HCT116 (cell line): ENCODE measurements around the gene SPTBN1. TPM values are rescaled to one million over a fixed set of nuclear protein-coding genes. Genes with fewer than 3 reads are reported as not detected.
A peak's percentile ranks its signal among the peaks of the same experiment; 100 is the strongest.

Source experiments
- ATAC-seq: fragments of 200-7000 bp; cut with Tn5 transposase; 2 replicates; pipeline ENCODE4 v1.9.1; 2020; ENCODE audit warnings: mild to moderate bottlenecking, moderate library complexity
- BruUV-seq: library from RNA; stranded (reverse); fragments of 400-500 nt; replicated peaks from 2 replicates; lab custom pipeline; 2021; lab: Mats Ljungman, UMichigan
- CTCF ChIA-PET: fragments of 300-600 bp; sonication (Branson Sonifier 250); formaldehyde crosslinking; loops from one replicate; lab custom pipeline; 2021; ENCODE audit warnings: antibody characterized with exemption; lab: Charles Lee
- POLR2A ChIA-PET: fragments of 300-600, 350-600 bp; sonication (Branson Sonifier 250); formaldehyde crosslinking; loops from one replicate; lab custom pipeline; 2021; ENCODE audit warnings: antibody characterized with exemption; lab: Charles Lee
- RAD21 ChIA-PET, 2 experiments: fragments of 300-600 bp; sonication (Branson Sonifier 250); formaldehyde crosslinking; loops; one replicate each; lab custom pipeline; 2023; ENCODE audit warnings: low total read pairs in 2 of 2; ENCODE audit not compliant: uncharacterized antibody in 2 of 2, unreplicated experiment in 2 of 2, low non-redundant PET in 1 of 2; lab: Charles Lee
- DNase-seq: peaks from one replicate; pipeline ENCODE4 v3.0.0-alpha.2; 2010; ENCODE audit warnings: low read depth, low spot score
- H2AFZ ChIP-seq: fragments of 200-600 bp; shearing (Covaris generic), sonication (generic); 2 replicates; pipeline ENCODE4 v1.6.1; 2017; ENCODE audit warnings: low read depth, mixed run types, mixed read lengths, antibody characterized with exemption, low read length; ENCODE audit not compliant: poor library complexity, severe bottlenecking
- H3K27ac ChIP-seq: 2 replicates; pipeline ENCODE4 v1.5.1; 2012; ENCODE audit warnings: low read depth, low read length
- H3K27me3 ChIP-seq: fragments of 200-600 bp; sonication (generic); 2 replicates; pipeline ENCODE4 v1.6.1; 2016; ENCODE audit warnings: mixed run types, low read length, mixed read lengths; ENCODE audit not compliant: insufficient read depth
- H3K36me3 ChIP-seq, 2 experiments: fragments of 200-500 bp in 1 of 2; fragments of 200-600 bp in 1 of 2; sonication (Bioruptor generic) in 1 of 2; sonication (generic) in 1 of 2; 2 replicates each; pipeline versions ENCODE4 v1.5.1 to v1.6.1; 2014 to 2016; ENCODE audit warnings: low read length in 2 of 2, inconsistent platforms in 1 of 2, mixed read lengths in 1 of 2, mixed run types in 1 of 2; ENCODE audit not compliant: insufficient read depth in 2 of 2, control insufficient read depth in 1 of 2
- H3K4me1 ChIP-seq, 2 experiments: fragments of 200-600 bp in 1 of 2; sonication (generic) in 1 of 2; 2 replicates each; pipeline versions ENCODE4 v1.5.1 to v1.6.1; 2012 to 2017; ENCODE audit warnings: low read length in 2 of 2, inconsistent platforms in 1 of 2, mild to moderate bottlenecking in 1 of 2, mixed read lengths in 1 of 2, mixed run types in 1 of 2, moderate library complexity in 1 of 2; ENCODE audit not compliant: insufficient read depth in 2 of 2, control insufficient read depth in 1 of 2
- H3K4me2 ChIP-seq: fragments of 200-600 bp; sonication (generic); 2 replicates; pipeline ENCODE4 v1.6.1; 2017; ENCODE audit warnings: mixed run types, low read length, mixed read lengths
- H3K4me3 ChIP-seq, 2 experiments: fragments of 200-600 bp in 1 of 2; sonication (generic) in 1 of 2; replicated peaks in 1 of 2; 2 replicates each; pipeline ENCODE4 v1.5.1; 2011 to 2016; ENCODE audit warnings: low read length in 2 of 2, control low read depth in 1 of 2, low read depth in 1 of 2, mild to moderate bottlenecking in 1 of 2, mixed read lengths in 1 of 2, mixed run types in 1 of 2
- H3K79me2 ChIP-seq: fragments of 200-600 bp; sonication (generic); 2 replicates; pipeline ENCODE4 v1.6.1; 2017; ENCODE audit warnings: mild to moderate bottlenecking, mixed run types, low read length, moderate library complexity, mixed read lengths; ENCODE audit not compliant: insufficient read depth
- H3K9ac ChIP-seq: fragments of 200-600 bp; sonication (generic); 2 replicates; pipeline ENCODE4 v1.6.1; 2016; ENCODE audit warnings: low read length, mixed read lengths
- H3K9me2 ChIP-seq: fragments of 200-600 bp; sonication (generic), shearing (Covaris generic); 2 replicates; pipeline ENCODE4 v1.6.1; 2017; ENCODE audit warnings: mixed run types, mild to moderate bottlenecking, moderate library complexity; ENCODE audit not compliant: insufficient read depth
- H3K9me3 ChIP-seq, 2 experiments: fragments of 200-500 bp in 1 of 2; fragments of 200-600 bp in 1 of 2; sonication (Bioruptor generic) in 1 of 2; sonication (generic) in 1 of 2; 2 replicates each; pipeline ENCODE4 v1.6.1; 2014 to 2017; ENCODE audit warnings: low read length in 2 of 2, mixed read lengths in 2 of 2, inconsistent platforms in 1 of 2, low read depth in 1 of 2, mild to moderate bottlenecking in 1 of 2, mixed run types in 1 of 2, moderate library complexity in 1 of 2; ENCODE audit not compliant: control insufficient read depth in 1 of 2, insufficient read depth in 1 of 2
- H4K20me1 ChIP-seq: fragments of 200-600 bp; sonication (generic), shearing (Covaris generic); 2 replicates; pipeline ENCODE4 v1.6.1; 2017; ENCODE audit warnings: mixed run types, mild to moderate bottlenecking, moderate library complexity; ENCODE audit not compliant: insufficient read depth
- ATF3 ChIP-seq: IDR thresholded peaks from 2 replicates; pipeline ENCODE4 v1.6.1; 2012
- EGR1 ChIP-seq: IDR thresholded peaks from 2 replicates; pipeline ENCODE4 v1.6.1; 2012; ENCODE audit warnings: low read depth
- ELF1 ChIP-seq: IDR thresholded peaks from 2 replicates; pipeline ENCODE4 v1.6.1; 2012; ENCODE audit warnings: low read depth, borderline replicate concordance
- RAD21 ChIP-seq: IDR thresholded peaks from 2 replicates; pipeline ENCODE4 v1.6.1; 2012; ENCODE audit warnings: low read depth, mild to moderate bottlenecking
- REST ChIP-seq: IDR thresholded peaks from 2 replicates; pipeline ENCODE4 v1.6.1; 2012; ENCODE audit warnings: low read depth
- SRF ChIP-seq: IDR thresholded peaks from 2 replicates; pipeline ENCODE4 v1.6.1; 2012; ENCODE audit warnings: low read depth
- TCF7L2 ChIP-seq: IDR thresholded peaks from 2 replicates; pipeline ENCODE4 v1.7.0; 2011; ENCODE audit warnings: borderline replicate concordance, inconsistent platforms; ENCODE audit not compliant: insufficient read depth, insufficient read length; ENCODE audit errors: extremely low read depth
- intact Hi-C: fragments of 100-400 bp; cut with micrococcal nuclease; formaldehyde crosslinking; loops from 2 replicates; pipeline ENCODE4 v1.10.0; 2022
- total RNA-seq: library from RNA; stranded (reverse); gene quantifications from one replicate; pipeline ENCODE4 v1.2.1, GENCODE V29; 2021; ENCODE audit not compliant: unreplicated experiment

SPTBN1 gene
- total RNA-seq, 1 experiment from 2014 or later: 84.4 TPM

- Histone ChIP-seq H3K27me3 (no peaks in the 10 kb centered on the region), H3K79me2 (no peaks in the 10 kb centered on the region), H3K4me2 (no peak overlapping the region), H3K9me3 (no peaks in the 10 kb centered on the region), H3K4me1 (no peaks in the 10 kb centered on the region), H4K20me1 (no peaks in the 10 kb centered on the region), H3K36me3 (no peaks in the 10 kb centered on the region), H3K9me2 (no peaks in the 10 kb centered on the region), H3K9ac (no peak overlapping the region), H3K27ac (no peak overlapping the region), H2AFZ (no peak overlapping the region), H3K4me3 (no peak overlapping the region)
- CTCF ChIA-PET: interaction anchor here (1.3 kb wide), 1 partner anchor 56 kb away, joined by 3 read pairs; no protein-coding TSS in a partner anchor
- DNase-seq (no peak), ATAC-seq (peak; percentile 50; the same call in 1 of the 2 replicates)
- no TSS peak for BruUV-seq
- POLR2A ChIA-PET: interaction anchor here (1.0 kb wide), 1 partner anchor 8 kb away, joined by 3 read pairs; no protein-coding TSS in a partner anchor
- RAD21 ChIA-PET: no interaction called here
- intact Hi-C loops: no loop called here
- TF ChIP-seq REST (no peak), EGR1 (no peak), ATF3 (no peak), RAD21 (0 out of 2 replicates have a peak, but pooled peaks have one; percentile 5)
Measured at GRCh38 chr2:54446122-54446521, 10.0 kb upstream of the SPTBN1 start.

- DNase-seq (no peak), ATAC-seq (no peak)
- no peaks in the 10 kb centered on the region for H4K20me1 ChIP-seq
- ChIA-PET CTCF (interaction anchor here (1.3 kb wide), 1 partner anchor 55 kb away, joined by 3 read pairs; no protein-coding TSS in a partner anchor), POLR2A (interaction anchor here (1.0 kb wide), 1 partner anchor 9 kb away, joined by 3 read pairs; no protein-coding TSS in a partner anchor), RAD21 (no interaction called here)
- TF ChIP-seq ELF1 (no peak), EGR1 (no peak), TCF7L2 (no peak), SRF (no peak)
- no peaks in the 10 kb centered on the region for H3K36me3 ChIP-seq
- H3K4me3 ChIP-seq: no peak overlapping the region
- no peak overlapping the region for H3K9ac ChIP-seq
- H3K27ac ChIP-seq: no peak overlapping the region
- H3K9me2 ChIP-seq: no peaks in the 10 kb centered on the region
- no peak overlapping the region for H2AFZ ChIP-seq
- no peaks in the 10 kb centered on the region for H3K79me2 ChIP-seq
- H3K27me3 ChIP-seq: no peaks in the 10 kb centered on the region
- intact Hi-C loops: no loop called here
- no peaks in the 10 kb centered on the region for H3K9me3 ChIP-seq
- no peaks in the 10 kb centered on the region for H3K4me1 ChIP-seq
- no TSS peak for BruUV-seq
- H3K4me2 ChIP-seq: no peak overlapping the region
Measured at GRCh38 chr2:54446625-54447024, 9.5 kb upstream of the SPTBN1 start.
